ENCODE data around the gene MISP. TPM values are rescaled to one million over a fixed set of nuclear protein-coding genes. Genes with fewer than 3 reads are reported as not detected.

MISP gene
- total RNA-seq, 1 donor from 2014 or later, result not detected

DNA sequence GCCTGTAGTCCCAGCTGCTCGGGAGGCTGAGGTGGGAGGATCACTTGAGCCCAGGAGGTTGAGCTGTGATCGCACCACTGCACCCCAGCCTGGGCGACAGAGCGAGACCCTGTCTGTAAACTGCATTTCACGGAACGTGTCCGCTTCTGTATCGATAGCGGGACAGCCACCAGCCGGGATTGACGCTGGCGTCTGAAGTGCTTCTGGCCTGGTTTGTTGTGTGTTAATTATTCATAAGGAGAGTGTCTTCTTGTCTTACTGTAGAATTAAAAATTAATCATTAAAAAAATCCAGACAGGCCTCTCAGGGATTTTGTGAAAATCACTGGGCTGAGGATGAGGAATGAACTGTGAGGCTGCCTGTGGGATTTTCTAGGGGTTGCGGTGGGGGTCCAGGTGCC, 16.2 kb upstream of the MISP start:
- no peak overlapping the region for H3K4me2 ChIP-seq
- TF ChIP-seq CTCF (IDR thresholded peaks at IDR 0.05), result no peak
- TF ChIP-seq EZH2 (IDR thresholded peaks at IDR 0.05), result no peak
- no peak for TF ChIP-seq EZH2phosphoT487 (IDR thresholded peaks at IDR 0.05)
- H2AFZ ChIP-seq (replicated peaks), result no peak overlapping the region
- no peak overlapping the region for H3K27ac ChIP-seq
- no peaks in the 10 kb centered on the region for H3K9me3 ChIP-seq (ENCODE audit: low read depth)
- Mint-ChIP-seq H3K4me1 (peaks cover 5% of the 10 kb centered on the region), H3K9me3 (no peaks in the 10 kb centered on the region), H3K4me3 (no peak overlapping the region), H3K27me3 (ENCODE audit: insufficient read depth, low read depth) (peaks cover 3% of the 10 kb centered on the region), H3K36me3 (peaks cover 10% of the 10 kb centered on the region), H3K27ac (no peak overlapping the region)
- H3F3A ChIP-seq (ENCODE audit: low read depth), result peaks cover 4% of the 10 kb centered on the region
- no peak for DNase-seq (ENCODE audit: low spot score)
- H4K20me1 ChIP-seq (ENCODE audit: low read depth), result peaks cover 6% of the 10 kb centered on the region
- H3K9ac ChIP-seq, result no peak overlapping the region
- no peaks in the 10 kb centered on the region for H3K79me2 ChIP-seq (ENCODE audit: low read depth)
- H3K4me3 ChIP-seq, result no peak overlapping the region
- no peaks in the 10 kb centered on the region for H3K27me3 ChIP-seq
- no peaks in the 10 kb centered on the region for H3K36me3 ChIP-seq
- H3K4me1 ChIP-seq, result no peaks in the 10 kb centered on the region

- H4K20me1 ChIP-seq (ENCODE audit: low read depth), result peaks cover 6% of the 10 kb centered on the region
- Mint-ChIP-seq H3K9me3 (no peaks in the 10 kb centered on the region), H3K27ac (no peak overlapping the region), H3K27me3 (ENCODE audit: insufficient read depth, low read depth) (peaks cover 3% of the 10 kb centered on the region), H3K36me3 (peaks cover 10% of the 10 kb centered on the region), H3K4me1 (peaks cover 7% of the 10 kb centered on the region), H3K4me3 (no peak overlapping the region)
- H3K4me2 ChIP-seq, result no peak overlapping the region
- H2AFZ ChIP-seq (replicated peaks), result no peak overlapping the region
- H3F3A ChIP-seq (ENCODE audit: low read depth), result peaks cover 4% of the 10 kb centered on the region
- DNase-seq (ENCODE audit: low spot score), result no peak
- no peaks in the 10 kb centered on the region for H3K27me3 ChIP-seq
- H3K79me2 ChIP-seq (ENCODE audit: low read depth), result no peaks in the 10 kb centered on the region
- no peak overlapping the region for H3K27ac ChIP-seq
- no peaks in the 10 kb centered on the region for H3K4me1 ChIP-seq
- no peak overlapping the region for H3K4me3 ChIP-seq
- H3K9me3 ChIP-seq (ENCODE audit: low read depth), result no peaks in the 10 kb centered on the region
- no peak overlapping the region for H3K9ac ChIP-seq
- TF ChIP-seq EZH2phosphoT487 (IDR thresholded peaks at IDR 0.05) (no peak), EZH2 (IDR thresholded peaks at IDR 0.05) (no peak)
- H3K36me3 ChIP-seq, result no peaks in the 10 kb centered on the region
These were observed 14.8 kb upstream of the MISP start for GRCh38 chr19:736125-736524.

DNA sequence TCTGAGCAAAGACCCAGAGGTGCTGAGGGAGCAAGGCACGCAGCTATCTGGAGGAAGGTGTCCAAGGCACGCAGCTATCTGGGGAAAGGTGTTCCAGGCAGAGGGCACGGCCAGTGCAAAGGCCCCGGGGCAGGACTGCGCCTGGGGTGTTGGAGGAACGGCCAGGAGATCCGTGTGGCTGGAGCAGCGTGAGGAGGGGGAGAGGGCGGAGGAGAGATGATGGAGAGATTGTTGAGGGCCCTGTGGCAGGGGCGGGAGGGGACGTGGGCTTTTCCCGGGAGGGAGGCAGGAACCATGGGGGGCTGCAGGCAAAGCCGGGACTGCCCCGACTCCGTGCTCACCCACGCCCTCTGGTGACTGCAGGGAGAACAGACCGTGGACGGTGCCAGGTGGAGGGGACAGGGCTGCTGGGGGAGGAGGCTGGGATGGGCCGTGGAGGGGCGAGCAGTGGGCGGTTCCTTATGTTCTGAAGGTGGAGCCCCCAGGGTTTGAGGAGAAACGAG, 13.3 kb upstream of the MISP start:
- no peaks in the 10 kb centered on the region for H3K4me1 ChIP-seq
- no peak overlapping the region for H3K4me3 ChIP-seq
- no peaks in the 10 kb centered on the region for H3K27me3 ChIP-seq
- Mint-ChIP-seq H3K9me3 (no peaks in the 10 kb centered on the region), H3K4me1 (peaks cover 7% of the 10 kb centered on the region), H3K36me3 (peaks cover 8% of the 10 kb centered on the region), H3K4me3 (no peak overlapping the region), H3K27ac (no peak overlapping the region), H3K27me3 (ENCODE audit: insufficient read depth, low read depth) (peaks cover 3% of the 10 kb centered on the region)
- H3K9me3 ChIP-seq (ENCODE audit: low read depth), result no peaks in the 10 kb centered on the region
- H3K79me2 ChIP-seq (ENCODE audit: low read depth), result no peaks in the 10 kb centered on the region
- no peak overlapping the region for H3K4me2 ChIP-seq
- no peaks in the 10 kb centered on the region for H3K36me3 ChIP-seq
- H3K9ac ChIP-seq, result no peak overlapping the region
- no peak overlapping the region for H2AFZ ChIP-seq (replicated peaks)
- peaks cover 4% of the 10 kb centered on the region for H3F3A ChIP-seq (ENCODE audit: low read depth)
- TF ChIP-seq CTCF (IDR thresholded peaks at IDR 0.05) (peak; percentile 53), EZH2 (IDR thresholded peaks at IDR 0.05) (no peak)
- DNase-seq (ENCODE audit: low spot score), result peak; percentile 63
- peaks cover 6% of the 10 kb centered on the region for H4K20me1 ChIP-seq (ENCODE audit: low read depth)
- no peak overlapping the region for H3K27ac ChIP-seq

GRCh38 chr19:738509-739128, 12.3 kb upstream of the MISP start:
- Histone ChIP-seq H3K27me3 (no peaks in the 10 kb centered on the region), H3K4me1 (no peaks in the 10 kb centered on the region), H3K9me3 (ENCODE audit: low read depth) (no peaks in the 10 kb centered on the region), H3K27ac (no peak overlapping the region), H3K4me2 (no peak overlapping the region), H3K79me2 (ENCODE audit: low read depth) (no peaks in the 10 kb centered on the region), H3K36me3 (no peaks in the 10 kb centered on the region), H3F3A (ENCODE audit: low read depth) (peaks cover under 1% of the 10 kb centered on the region), H3K4me3 (no peak overlapping the region), H4K20me1 (ENCODE audit: low read depth) (peaks cover under 1% of the 10 kb centered on the region), H3K9ac (no peak overlapping the region), H2AFZ (replicated peaks) (no peak overlapping the region)
- Mint-ChIP-seq H3K4me1 (peaks cover 7% of the 10 kb centered on the region), H3K27me3 (ENCODE audit: insufficient read depth, low read depth) (peaks cover 3% of the 10 kb centered on the region), H3K27ac (no peak overlapping the region), H3K36me3 (peaks cover 9% of the 10 kb centered on the region), H3K9me3 (peaks cover 1% of the 10 kb centered on the region), H3K4me3 (no peak overlapping the region)
- TF ChIP-seq EZH2 (IDR thresholded peaks at IDR 0.05) (no peak), EZH2phosphoT487 (IDR thresholded peaks at IDR 0.05) (no peak)
- DNase-seq (ENCODE audit: low spot score), result no peak

Measured in neural progenitor cell (in vitro differentiated cells).